ENCODE data around the gene VSTM2B. TPM values are rescaled to one million over a fixed set of nuclear protein-coding genes. Genes with fewer than 3 reads are reported as not detected.

Gene VSTM2B
- total RNA-seq, 1 donor from 2014 or later = not detected

DNA sequence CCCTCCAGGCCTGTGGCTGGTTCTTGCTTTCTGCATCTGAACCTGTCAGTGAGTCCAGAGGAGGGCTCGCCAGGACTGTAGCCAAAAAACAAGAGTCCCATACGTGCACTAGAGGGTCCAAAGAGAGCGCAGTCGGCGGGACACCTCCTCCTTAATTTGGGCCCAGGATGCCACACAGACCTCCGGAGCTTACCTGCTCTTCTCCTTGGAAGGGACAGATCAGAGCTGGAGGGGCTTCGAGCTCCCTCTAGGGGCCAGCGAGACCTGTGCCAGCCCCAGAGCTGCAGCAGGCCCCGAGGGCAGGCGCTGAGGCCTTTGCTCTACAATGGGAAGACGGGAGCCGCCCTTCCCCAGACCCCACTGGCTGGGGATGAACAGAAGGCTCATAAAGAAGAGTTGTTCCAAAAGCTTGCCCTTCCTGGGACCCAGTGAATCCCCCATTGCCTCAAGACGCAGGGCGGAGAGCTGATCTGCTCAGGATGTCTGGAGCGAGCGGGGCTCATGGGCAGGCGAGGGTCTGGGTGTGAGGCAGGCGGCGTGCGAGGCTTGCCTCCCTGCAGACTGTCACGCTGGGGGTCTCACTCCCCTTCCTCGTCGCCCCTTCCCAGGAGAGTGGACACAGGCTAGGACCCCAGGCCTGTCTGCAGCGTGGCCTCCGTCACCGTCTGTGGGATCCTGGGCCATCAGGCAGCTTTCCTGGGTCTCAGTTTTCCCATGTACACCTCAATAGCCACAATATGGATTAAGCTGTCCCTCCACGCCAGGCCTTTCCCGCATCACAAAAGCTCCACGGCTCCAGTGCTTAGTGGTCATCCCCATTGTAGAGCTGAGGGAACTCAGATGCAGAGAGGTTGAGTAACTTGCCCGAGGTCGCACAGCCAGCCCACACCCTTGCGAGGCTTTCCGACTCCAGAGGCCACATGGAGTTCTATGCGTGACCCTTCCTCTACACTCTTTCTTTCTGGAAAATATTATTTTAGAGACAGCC is 46.9 kb upstream of the VSTM2B start:
- Mint-ChIP-seq H3K4me3 (no peak overlapping the region), H3K36me3 (no peaks in the 10 kb centered on the region), H3K27me3 (ENCODE audit: insufficient read depth, low read depth) (peaks cover 16% of the 10 kb centered on the region), H3K27ac (no peak overlapping the region), H3K9me3 (peaks cover 13% of the 10 kb centered on the region), H3K4me1 (peaks cover 2% of the 10 kb centered on the region)
- no peak overlapping the region for H3K4me3 ChIP-seq
- peaks cover 3% of the 10 kb centered on the region for H3K27me3 ChIP-seq
- no peak overlapping the region for H3K4me2 ChIP-seq
- H3K9ac ChIP-seq = no peak overlapping the region
- TF ChIP-seq, protein P1, sequence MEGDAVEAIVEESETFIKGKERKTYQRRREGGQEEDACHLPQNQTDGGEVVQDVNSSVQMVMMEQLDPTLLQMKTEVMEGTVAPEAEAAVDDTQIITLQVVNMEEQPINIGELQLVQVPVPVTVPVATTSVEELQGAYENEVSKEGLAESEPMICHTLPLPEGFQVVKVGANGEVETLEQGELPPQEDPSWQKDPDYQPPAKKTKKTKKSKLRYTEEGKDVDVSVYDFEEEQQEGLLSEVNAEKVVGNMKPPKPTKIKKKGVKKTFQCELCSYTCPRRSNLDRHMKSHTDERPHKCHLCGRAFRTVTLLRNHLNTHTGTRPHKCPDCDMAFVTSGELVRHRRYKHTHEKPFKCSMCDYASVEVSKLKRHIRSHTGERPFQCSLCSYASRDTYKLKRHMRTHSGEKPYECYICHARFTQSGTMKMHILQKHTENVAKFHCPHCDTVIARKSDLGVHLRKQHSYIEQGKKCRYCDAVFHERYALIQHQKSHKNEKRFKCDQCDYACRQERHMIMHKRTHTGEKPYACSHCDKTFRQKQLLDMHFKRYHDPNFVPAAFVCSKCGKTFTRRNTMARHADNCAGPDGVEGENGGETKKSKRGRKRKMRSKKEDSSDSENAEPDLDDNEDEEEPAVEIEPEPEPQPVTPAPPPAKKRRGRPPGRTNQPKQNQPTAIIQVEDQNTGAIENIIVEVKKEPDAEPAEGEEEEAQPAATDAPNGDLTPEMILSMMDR (IDR thresholded peaks at IDR 0.05) = peak; percentile 85
- TF ChIP-seq EZH2 (IDR thresholded peaks at IDR 0.05) = no peak
- H3K36me3 ChIP-seq = no peaks in the 10 kb centered on the region
- no peaks in the 10 kb centered on the region for H3F3A ChIP-seq (ENCODE audit: low read depth)
- H4K20me1 ChIP-seq (ENCODE audit: low read depth) = no peaks in the 10 kb centered on the region
- DNase-seq (ENCODE audit: low spot score) = peak; percentile 85
- H3K27ac ChIP-seq = no peak overlapping the region
- no peak overlapping the region for H2AFZ ChIP-seq (replicated peaks)
- H3K79me2 ChIP-seq (ENCODE audit: low read depth) = no peaks in the 10 kb centered on the region
- no peaks in the 10 kb centered on the region for H3K4me1 ChIP-seq
- no peaks in the 10 kb centered on the region for H3K9me3 ChIP-seq (ENCODE audit: low read depth)

DNA sequence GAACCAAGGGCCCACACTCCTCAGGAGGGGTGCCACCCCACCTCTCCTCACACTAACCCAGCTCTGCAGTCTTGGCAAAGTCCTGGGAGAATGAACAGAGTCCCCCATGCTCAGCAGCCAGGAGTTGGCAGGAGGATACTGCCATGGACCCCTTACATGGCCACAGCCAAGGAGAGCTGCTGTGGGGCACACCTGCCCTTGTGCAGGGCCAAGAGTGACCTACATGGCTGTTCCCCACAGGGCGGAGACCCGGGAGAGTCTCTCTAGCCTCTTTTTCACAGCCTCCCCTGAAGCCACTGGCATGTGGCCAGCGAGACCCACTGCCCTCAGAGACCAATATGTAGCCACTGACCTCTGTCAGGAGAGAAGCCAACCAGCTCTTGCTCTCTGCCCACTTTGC is 45.9 kb upstream of the VSTM2B start:
- Histone ChIP-seq H3K79me2 (ENCODE audit: low read depth) (no peaks in the 10 kb centered on the region), H2AFZ (replicated peaks) (no peak overlapping the region), H3K4me1 (no peaks in the 10 kb centered on the region), H4K20me1 (ENCODE audit: low read depth) (no peaks in the 10 kb centered on the region), H3K27me3 (no peaks in the 10 kb centered on the region), H3K9me3 (ENCODE audit: low read depth) (no peaks in the 10 kb centered on the region), H3K4me2 (no peak overlapping the region), H3K9ac (no peak overlapping the region), H3F3A (ENCODE audit: low read depth) (no peaks in the 10 kb centered on the region), H3K36me3 (no peaks in the 10 kb centered on the region), H3K27ac (no peak overlapping the region), H3K4me3 (no peak overlapping the region)
- Mint-ChIP-seq H3K4me3 (no peak overlapping the region), H3K4me1 (peaks cover 2% of the 10 kb centered on the region), H3K9me3 (peaks cover 13% of the 10 kb centered on the region), H3K27ac (no peak overlapping the region), H3K27me3 (ENCODE audit: insufficient read depth, low read depth) (peaks cover 15% of the 10 kb centered on the region), H3K36me3 (no peaks in the 10 kb centered on the region)
- TF ChIP-seq, protein P1 (IDR thresholded peaks at IDR 0.05) = no peak
- no peak for TF ChIP-seq EZH2phosphoT487 (IDR thresholded peaks at IDR 0.05)
- no peak for TF ChIP-seq EZH2 (IDR thresholded peaks at IDR 0.05)
- DNase-seq (ENCODE audit: low spot score) = no peak

DNA sequence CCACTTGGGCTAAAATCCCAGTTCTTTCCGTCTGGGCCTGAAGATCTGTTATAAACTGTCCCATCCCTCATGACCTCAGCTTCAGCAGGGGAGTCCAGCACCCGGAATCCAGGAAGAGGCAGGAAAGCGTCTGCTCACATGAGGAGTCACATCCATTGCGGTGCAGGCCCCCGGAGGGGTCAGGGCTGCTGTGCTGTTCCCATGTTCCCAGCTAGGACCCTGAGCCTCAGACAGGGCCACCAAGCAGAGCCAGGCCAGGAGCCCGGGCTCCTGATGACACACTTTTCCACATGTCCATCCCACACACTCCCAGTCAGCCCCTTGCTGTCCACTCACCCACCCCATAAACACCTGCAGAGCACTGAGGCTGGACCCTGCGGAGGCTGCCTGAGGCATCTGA is 45.3 kb upstream of the VSTM2B start:
- no peak for DNase-seq (ENCODE audit: low spot score)
- Histone ChIP-seq H4K20me1 (ENCODE audit: low read depth) (no peaks in the 10 kb centered on the region), H3K9ac (no peak overlapping the region), H3K4me3 (no peak overlapping the region), H3K4me2 (no peak overlapping the region), H3K27ac (no peak overlapping the region), H2AFZ (replicated peaks) (no peak overlapping the region), H3K9me3 (ENCODE audit: low read depth) (no peaks in the 10 kb centered on the region), H3K79me2 (ENCODE audit: low read depth) (no peaks in the 10 kb centered on the region), H3K4me1 (no peaks in the 10 kb centered on the region), H3F3A (ENCODE audit: low read depth) (no peaks in the 10 kb centered on the region), H3K27me3 (no peaks in the 10 kb centered on the region), H3K36me3 (no peaks in the 10 kb centered on the region)
- Mint-ChIP-seq H3K27me3 (ENCODE audit: insufficient read depth, low read depth) (peaks cover 11% of the 10 kb centered on the region), H3K9me3 (peaks cover 13% of the 10 kb centered on the region), H3K4me3 (no peak overlapping the region), H3K27ac (no peak overlapping the region), H3K36me3 (no peaks in the 10 kb centered on the region), H3K4me1 (peaks cover 2% of the 10 kb centered on the region)
- TF ChIP-seq EZH2phosphoT487 (IDR thresholded peaks at IDR 0.05) (no peak), EZH2 (IDR thresholded peaks at IDR 0.05) (no peak)
- TF ChIP-seq, protein P1 (IDR thresholded peaks at IDR 0.05) = no peak
